NCI-H82 treated with DMSO at 0.1 percent for 48 hours (cell line): Measurements from ENCODE around the gene ITGB3.
"Not testable (repeated sequence)": the region's sequence is repeated elsewhere in the genome, so short reads cannot be mapped to it uniquely, and the experiment has no call there.

Source experiments
- DNase-seq: peaks from one replicate; lab custom pipeline; 2025; ENCODE audit not compliant: unreplicated experiment; lab: John Stamatoyannopoulos, UW

The ITGB3 gene

DNA sequence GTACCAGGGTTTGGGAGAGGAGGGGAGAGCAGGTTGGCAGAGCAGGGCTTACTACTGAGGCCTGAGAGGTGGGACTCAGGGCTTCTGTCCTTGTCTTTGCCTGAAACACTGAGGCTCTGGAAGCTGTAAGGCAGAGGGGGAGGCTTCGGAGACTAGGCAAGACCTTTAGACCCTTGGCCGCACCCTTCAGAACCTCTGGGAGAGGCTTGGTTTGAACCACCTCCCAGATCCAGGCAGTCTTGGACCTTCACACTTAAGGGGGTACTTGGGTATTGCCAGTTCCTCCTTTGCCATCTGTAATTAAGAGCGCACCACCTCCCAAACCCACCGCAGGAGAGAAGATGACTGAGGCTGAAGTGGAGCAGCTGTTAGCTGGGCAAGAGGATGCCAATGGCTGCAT is 31.6 kb upstream of the ITGB3 start:
- DNase-seq = no peak

DNA sequence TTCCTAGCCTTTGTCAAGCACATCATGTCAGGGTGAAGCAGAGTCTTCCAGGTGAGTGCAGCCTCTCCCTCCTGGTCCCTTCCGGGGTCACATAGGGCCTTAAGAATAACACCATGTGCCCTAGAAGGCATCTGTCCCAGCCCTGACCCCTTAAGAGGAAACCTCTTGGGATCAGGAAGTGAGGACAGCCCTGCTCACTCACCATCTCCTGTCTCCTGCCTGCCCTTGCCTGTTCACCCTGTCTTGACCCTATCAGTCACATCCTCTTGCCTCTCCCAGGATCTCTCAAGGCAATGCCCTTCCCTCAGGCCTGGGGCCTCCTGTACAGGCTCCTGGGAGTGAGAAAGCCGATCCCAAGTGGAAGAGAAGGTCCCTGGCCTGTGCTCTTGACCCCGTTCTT is 30.6 kb upstream of the ITGB3 start:
- no peak for DNase-seq

DNA sequence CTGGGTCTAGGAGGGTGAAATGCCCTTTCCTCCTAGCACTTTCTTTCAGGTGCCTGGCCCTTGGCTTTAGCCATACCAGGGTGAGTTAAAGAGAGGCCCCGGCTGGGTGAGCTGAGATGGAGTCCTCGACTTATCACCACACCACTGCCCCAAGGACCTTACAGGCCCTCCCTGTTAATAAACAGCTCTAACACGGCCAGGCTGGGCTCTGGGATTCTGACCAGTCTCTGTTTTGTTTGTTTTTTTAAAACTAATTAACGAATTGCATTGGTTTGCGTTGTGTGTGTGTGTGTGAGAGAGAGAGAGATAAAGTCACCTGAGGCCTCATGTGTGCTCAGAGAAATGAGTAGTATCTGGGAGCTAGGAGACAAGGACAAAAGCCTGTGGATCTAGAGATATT is 30.2 kb upstream of the ITGB3 start:
- no peak for DNase-seq

DNA sequence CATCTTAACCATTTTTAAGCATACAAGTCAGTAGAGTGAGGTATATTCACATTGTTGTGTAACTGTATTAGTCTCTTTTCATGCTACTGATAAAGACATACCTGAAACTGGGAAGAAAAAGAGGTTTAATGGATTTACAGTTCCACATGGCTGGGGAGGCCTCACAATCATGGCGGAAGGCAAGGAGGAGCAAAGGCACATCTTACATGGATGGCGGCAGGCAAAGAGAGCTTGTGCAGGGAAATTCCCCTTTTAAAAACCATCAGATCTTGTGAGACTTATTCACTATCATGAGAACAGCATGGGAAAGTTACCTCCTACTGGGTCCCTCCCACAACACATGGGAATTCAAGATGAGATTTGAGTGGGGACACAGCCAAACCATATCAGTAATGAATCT is 29.6 kb upstream of the ITGB3 start:
- not testable (repeated sequence) for DNase-seq

DNA sequence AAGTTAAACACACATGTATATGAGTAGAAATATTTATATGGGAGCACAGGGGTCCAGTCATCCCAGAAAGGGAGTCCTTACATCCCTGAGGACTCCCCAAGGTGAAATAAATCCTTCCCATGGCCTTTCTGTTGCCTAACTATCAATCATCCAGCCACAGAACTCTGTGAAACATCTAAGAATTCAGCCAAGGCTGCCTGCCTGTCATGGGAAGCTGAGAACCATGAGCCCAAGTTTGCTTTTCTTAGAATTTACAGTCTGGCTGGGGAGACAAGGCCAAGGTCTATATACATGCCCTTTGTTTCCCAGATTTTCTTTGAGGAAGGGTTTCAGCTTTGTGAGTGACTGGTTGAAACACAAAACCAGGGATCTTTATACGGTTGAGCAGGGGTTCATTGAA is 28.7 kb upstream of the ITGB3 start:
- DNase-seq = no peak

DNA sequence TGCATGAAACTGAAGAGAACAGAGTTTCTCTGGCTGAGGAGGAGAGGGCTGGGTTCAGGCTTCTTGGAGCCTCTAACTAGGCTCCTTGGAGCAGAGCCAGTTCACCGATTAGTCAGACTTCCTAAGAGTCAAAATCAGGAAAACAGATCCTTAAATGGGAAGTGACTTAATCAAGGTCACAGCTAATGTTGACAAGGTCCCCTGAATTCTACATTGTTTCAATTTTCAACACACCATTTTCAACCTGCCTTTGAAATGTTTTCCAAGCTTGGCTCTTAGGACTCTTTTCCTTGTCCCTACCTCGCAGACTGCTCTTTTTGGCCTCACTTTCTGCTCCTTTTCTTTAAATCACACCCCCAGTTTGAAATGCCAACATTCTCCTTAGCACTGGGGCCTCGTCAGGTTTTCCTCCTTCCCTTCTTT is 28.2 kb upstream of the ITGB3 start:
- no peak for DNase-seq

DNA sequence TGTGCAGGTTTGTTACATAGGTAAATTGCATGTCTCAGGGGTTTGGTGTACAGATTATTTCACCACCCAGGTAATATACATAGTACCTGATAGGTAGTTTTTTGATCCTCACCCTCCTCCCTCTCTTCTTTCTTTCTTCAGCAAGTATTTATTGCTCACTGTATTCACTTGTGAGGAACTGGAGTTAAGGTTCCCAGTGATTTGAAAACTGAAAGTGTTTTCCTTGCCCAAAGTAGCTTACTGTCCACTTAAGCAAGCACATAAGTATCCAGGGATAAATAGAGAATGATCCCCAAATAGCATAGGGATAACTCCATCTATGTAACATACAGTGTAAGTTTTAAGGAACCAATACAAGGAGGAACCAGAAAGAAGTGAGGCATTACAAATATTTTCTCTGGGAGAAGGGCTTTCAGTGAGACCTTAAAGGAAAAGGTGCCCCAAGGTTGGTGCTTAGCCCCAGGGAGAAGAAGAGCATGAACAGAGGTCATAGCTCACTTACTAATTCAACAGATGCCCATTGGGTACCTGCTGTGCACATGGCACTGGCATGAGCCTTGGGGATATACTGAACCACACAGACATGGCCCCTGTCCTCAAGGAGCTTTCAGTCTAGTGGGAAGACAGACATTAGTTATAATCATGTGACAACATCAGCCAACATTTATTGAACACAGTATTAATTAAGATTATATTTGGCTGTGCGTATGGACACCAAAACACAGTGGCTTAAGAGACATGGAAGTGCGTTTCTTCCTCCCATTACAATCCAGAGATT is 27.5 kb upstream of the ITGB3 start:
- DNase-seq = no peak

DNA sequence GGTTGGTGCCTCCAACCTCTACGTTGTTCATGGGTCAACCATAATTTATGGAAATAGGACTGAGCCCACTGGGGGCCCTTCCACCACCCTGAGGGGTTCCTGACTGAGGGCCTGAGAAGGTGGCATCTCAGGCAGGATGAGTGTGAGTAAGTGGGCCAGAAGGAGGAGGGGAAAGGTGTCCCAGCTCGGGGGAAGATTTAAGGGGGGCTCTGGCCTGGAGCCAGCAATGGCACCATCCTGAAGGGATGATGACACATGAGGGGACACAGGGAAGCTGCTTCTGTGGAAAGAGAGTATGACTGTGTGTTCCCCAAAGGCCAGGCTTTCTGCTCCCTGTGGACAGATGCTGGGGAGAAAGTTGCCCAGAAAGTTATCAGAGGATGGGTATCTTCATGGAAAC is 25.8 kb upstream of the ITGB3 start:
- DNase-seq = no peak

DNA sequence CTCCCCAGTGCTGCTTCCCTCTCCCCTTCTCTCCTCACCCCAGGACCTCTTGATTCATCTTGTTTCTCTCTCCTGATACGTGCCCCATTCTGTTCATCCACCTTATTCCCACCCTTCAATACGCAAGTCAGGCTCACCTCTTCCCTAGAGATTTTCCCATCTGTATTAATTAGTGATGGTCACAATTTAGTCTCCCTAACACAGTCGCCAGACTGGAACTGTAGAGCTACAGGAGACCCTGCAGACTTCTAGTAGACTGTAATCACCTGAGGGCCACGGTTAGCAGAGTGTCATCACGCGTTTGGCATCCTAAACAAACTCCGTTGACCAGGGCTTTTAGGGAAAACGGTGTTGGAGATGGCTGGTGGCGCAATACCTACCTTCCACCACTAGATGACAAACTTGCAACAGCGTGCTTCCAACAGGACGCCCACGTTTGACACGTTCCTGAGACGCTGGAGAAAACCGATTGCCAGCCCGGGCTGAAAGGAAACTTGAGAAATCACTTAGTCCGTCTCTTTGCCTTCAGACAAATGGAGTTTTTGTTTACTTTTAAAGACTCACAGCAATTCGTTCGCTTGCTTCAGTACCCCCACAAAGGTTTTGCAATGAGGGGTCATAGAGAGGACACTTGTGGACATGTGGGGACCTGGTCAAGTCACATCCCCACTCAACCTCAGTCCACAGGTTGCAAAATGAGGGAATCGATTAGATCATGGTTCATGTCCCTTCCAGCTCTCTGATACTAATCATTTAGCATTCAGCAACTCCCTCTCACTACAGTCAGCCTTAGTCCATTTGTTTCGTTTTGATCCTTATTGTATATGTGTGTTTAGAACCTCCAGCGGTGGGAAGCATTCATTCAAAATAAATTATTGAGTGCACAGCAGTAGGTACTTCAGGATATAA is 23.8 kb upstream of the ITGB3 start:
- peak; percentile 60 for DNase-seq

DNA sequence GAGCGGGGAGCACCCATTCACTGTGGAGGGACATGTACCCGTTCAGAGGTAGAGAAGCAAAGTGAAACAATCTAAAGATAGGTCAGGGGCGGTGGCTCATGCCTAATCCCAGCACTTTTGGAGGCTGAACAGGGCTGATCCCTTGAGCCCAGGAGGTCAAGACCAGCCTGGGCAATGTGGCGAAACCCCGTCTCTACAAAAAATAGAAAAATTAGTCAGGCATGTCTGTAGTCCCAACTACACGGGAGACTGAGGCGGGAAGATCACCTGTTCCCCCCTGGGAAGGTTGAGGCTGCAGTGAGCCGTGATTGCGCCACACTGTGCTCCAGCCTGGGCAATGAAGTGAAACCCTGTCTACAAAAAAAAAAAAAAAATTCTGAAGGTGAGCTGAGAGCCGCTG is 22.8 kb upstream of the ITGB3 start:
- DNase-seq = no peak

DNA sequence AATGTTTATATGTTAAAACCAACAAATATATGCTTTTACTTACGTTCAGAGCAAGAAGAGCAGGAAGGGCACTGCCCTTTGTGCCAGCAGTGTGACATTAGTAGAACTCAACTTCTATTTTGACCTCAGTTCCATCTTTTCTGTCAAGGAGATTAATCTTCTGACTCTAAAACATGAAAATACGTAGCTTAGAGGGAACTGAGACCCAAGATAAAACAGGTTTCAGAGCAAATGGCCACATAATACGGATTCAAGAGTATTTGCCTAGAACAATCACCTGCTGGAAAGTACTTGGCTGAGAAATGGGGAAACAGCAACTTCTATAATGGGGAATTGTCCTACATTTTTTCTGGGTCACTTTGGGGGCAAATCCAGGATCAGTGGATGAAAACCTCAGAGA is 22.3 kb upstream of the ITGB3 start:
- DNase-seq = no peak

DNA sequence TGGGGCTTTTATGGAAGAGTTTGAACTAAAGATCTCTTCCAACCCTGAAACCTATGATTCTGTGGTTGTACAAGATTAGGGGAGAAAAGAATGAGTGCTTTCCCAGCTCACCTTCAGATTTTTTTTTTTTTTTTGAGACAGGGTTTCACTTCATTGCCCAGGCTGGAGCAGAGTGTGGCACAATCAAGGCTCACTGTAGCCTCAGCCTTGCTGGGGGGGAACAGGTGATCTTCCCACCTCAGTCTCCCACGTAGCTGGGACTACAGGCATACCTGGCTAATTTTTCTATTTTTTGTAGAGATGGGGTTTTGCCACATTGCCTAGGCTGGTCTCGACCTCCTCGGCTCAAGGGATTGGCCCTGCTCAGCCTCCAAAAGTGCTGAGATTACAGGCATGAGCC is 21.8 kb upstream of the ITGB3 start:
- DNase-seq = no peak

DNA sequence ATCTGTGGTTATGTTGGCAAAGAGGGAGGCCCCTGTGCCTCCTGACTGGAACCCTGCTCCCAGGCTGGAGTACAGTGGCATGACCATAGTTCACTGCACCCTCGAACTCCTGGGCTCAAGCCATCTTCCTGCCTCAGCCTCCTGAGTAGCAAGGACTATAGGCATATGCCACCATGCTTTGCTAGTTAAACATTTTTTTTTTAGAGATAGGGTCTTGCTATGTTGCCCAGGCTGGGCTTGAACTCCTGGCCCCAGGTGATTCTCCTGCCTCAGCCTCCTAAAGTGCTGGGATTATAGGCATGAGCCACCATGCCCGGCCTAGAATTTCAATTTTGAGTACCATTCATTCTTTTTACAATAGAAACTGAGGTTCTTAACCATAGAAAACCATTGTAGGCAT is 21.2 kb upstream of the ITGB3 start:
- no peak for DNase-seq

DNA sequence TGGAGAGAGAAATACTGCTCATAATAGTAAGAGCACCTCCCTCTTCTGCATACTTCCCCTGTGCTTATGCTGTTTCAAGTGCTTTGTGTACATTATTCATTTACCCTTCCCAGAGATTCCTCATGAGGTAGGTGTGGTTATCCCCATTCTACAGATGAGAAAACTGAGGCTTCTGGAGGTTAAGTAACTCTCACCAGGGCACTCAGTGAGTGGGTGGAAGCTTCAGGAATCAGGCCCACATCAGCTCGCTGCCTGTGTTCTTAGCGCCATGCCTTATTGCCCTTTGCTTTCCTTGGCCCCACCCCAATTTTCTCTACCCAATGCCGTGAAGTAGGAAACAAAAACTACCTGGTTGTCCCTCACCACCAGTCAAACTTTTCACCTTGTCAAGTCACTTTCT is 18.1 kb upstream of the ITGB3 start:
- DNase-seq = no peak

DNA sequence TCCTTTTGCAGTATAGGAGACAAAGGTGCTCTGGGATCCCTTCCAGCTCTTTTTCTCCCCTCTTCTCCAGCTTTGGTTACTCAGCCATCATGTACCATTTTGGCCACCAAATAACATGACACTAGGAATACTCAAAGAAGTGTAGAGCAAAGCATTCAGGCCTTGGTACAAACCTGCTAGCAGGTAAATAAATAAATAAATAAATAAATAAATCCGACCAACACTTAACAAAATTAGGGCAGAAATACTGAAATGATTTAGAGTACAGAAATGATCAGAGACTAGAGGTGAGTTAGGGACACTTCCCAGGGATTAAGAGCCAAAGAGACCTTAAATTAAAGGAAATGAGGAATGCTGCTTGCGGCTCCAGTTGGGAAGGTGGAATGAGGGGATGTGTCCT is 17.7 kb upstream of the ITGB3 start:
- DNase-seq = no peak

DNA sequence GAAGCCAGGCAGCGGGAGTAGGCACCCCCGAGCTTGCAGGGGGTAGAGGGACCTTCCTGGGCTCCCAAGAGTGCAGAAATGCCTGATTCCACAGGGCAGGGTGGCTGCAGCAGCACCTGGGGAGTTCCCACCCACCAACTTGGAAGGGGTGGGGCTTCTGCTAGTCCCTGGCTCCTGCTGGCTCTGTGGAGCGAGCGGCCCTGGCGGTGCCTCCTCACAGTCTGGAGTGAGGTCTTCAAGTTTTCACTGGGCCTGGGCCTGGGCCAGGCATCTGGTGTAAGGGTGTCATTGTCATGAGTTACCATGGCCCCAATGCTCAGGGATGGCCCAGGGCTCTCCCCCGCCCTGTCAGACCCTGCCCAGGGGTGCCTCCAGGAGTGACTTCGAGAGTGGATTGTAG is 15.8 kb upstream of the ITGB3 start:
- DNase-seq = no peak

DNA sequence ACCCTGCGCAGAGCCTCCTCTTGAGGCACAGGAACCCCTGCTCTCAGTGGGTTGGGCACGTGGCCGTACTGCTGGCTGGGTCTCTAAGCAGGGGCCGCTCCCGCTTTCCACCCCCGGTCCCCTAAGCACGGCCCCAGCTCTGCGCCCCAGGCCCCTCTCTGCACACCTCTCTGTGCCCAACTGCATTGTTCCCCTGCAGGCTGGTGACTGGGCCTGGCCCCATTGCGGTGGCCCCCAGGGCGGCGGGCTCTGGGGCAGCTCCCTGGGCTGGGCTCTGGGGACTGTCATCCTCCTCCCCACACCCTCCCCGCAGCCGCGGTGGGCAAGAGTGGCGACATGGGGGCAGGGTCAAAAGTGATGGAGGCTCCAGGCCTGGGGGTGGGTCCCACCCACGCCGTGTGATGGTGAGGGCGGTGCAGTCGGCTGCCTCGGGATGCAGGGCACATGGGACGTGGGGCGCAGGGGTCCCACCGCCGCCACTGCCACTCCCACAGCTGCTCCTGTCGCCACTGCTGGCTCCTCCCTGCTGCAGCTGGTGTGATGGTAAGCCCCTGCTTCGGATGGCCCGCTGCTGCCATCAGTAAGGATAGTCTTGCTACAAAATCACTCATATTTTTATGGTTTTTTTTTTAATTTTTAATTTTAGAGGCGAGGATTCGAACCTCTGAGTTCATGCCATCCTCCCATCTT is 15.2 kb upstream of the ITGB3 start:
- no peak for DNase-seq

DNA sequence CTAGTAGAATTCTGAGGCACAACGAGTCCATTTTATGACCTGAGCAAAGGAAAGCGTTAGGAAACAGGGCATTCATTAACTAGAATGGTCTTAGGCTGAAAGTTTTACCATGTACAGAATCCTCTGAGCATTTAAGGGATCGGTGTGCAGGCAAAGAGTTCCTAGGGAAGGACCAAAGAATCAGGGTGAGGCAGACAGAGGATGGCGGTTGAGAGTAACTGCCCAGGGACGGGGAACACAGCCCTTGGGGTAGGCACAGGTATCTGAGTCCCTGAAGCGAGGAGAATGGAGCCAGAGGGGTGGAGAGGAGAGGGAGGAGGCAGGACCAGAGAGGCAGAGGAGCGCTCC is 14.0 kb upstream of the ITGB3 start:
- no peak for DNase-seq

DNA sequence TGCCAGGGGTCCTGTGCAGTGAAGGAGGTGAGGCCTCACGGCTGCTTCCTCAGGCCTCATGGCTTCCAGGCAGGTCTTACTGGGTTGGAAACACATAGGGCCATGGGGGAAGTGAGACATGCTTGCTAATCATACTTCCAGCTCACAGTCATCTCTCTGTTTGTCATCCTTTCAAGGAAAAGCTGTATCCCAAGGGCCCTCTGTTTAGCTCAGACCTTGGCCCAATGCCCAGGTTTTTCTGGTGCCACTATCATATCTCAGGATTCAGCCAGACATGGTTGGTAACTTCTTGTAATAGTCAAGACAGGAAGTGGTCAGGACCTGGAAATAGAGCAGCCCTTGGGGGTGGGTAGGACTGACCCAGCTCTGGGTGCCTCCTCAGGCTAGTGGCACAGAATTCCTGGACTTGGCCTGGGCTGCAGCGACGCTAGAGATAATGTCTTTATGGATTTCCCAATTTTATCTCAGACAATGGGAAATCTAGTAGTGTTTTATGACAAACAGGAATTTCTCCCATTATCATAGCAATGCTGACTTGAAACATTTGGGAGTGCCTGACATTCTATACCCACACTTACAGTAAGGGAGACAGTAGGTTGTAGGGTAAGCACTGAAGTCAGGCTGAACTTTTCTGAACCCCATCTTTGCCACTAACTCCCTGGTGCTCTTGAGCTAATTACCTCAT is 13.5 kb upstream of the ITGB3 start:
- DNase-seq = no peak

DNA sequence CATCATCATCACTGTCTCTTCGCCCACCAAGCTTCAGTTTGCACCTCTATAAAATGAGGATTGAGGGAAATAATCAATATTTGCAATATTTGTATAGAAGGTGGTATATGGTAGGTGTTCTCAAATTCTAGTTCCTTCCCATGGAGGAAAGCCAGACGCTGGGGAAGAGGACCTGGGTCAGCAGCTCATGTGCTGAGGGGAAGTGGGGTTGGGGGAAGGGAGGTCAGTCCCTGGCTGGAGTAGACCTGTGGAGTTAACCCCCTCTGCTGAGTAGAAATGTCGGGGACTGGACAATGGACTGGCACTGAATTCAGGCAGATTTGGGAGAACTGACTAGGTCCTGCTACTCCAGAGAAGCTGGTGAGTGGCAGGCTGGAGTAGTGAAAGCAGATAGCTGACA is 12.8 kb upstream of the ITGB3 start:
- DNase-seq = no peak

DNA sequence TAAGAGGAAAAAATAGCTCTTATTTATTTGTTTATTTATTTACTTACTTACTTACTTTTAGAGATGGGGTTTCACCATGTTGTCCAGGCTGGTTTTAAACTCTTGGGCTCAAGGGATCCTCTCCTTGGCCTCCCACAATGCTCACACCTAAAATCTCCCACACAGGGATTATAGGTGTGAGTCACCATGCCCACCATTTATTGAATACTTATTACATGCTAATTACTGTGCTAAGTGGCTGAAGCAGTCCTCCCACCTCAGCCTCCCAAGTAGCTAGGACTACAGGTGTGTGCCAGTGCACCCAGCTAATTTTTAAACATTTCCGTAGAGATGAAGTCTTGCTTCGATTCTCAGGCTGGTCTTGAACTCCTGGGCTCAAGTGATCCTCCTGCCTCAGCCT is 11.0 kb upstream of the ITGB3 start:
- no peak for DNase-seq
